Esophagus muscularis mucosa (tissue), 3 donors: ENCODE results near the gene NBEA.

Experiments used
- POLR2AphosphoS5 ChIP-seq, 2 donors: sonication (generic); formaldehyde crosslinking; IDR thresholded peaks; one replicate each; pipeline ENCODE4 v1.6.1; 2017; ENCODE audit warnings: antibody characterized with exemption in 2 of 2
- TF ChIP-seq, protein P1 (sequence below), 3 experiments: fragments of 200-600 bp in 2 of 3; fragments of 450-650 bp in 1 of 3; sonication (generic) in 2 of 3; IDR thresholded peaks; one replicate each; pipeline ENCODE4 v1.5.1; 2017 to 2019; ENCODE audit warnings: antibody characterized with exemption in 3 of 3, mild to moderate bottlenecking in 2 of 3, moderate library complexity in 1 of 3

DNA sequence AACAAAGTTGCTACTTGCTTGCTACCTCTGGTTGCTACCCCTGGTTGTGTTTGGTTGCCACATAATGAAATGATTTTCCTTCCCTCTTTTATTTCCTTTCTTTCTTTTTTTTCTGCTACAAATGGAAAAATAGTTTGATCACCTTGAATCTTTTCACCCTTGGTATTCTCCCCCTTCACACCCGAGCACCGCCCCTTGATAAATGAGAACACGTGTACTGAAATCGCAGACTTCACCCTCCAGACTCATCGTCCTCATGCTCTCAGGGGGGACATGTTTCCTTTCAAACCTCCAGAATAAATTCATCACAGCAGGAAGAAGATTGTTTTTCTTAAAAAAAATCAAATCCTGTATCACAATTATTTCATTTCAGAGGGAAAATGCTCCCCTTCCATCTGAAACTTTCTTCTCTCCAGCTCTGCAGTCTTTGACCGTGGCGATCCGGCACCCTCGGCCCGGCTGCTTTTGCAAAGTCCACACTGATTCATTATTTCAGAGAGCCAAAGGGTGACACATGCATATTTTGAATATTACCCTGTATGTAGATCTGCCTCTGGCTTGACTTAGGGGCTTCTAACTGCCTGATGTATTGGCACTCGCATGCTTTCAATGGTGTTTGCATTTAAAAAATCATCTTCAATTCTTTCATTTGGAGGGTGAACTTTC, 757.0 kb downstream of the NBEA start:
- no peak for TF ChIP-seq POLR2AphosphoS5 (IDR thresholded peaks at IDR 0.05)
- TF ChIP-seq, protein P1, sequence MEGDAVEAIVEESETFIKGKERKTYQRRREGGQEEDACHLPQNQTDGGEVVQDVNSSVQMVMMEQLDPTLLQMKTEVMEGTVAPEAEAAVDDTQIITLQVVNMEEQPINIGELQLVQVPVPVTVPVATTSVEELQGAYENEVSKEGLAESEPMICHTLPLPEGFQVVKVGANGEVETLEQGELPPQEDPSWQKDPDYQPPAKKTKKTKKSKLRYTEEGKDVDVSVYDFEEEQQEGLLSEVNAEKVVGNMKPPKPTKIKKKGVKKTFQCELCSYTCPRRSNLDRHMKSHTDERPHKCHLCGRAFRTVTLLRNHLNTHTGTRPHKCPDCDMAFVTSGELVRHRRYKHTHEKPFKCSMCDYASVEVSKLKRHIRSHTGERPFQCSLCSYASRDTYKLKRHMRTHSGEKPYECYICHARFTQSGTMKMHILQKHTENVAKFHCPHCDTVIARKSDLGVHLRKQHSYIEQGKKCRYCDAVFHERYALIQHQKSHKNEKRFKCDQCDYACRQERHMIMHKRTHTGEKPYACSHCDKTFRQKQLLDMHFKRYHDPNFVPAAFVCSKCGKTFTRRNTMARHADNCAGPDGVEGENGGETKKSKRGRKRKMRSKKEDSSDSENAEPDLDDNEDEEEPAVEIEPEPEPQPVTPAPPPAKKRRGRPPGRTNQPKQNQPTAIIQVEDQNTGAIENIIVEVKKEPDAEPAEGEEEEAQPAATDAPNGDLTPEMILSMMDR (IDR thresholded peaks at IDR 0.05), result no peak
